Stimulated activated CD4-positive, alpha-beta T cell treated with anti-CD3 and anti-CD28 coated beads, Interleukin-15, amount 100 ng/mL, for 48 hours (primary cell): ENCODE results near the gene COPS7A.
A peak's percentile ranks its signal among the peaks of the same experiment; 100 is the strongest.

Experiments
- DNase-seq, 2 donors: peaks; one replicate each; pipeline ENCODE4 v3.0.0-alpha.2; 2020; ENCODE audit warnings: low read depth in 2 of 2

COPS7A gene

DNA sequence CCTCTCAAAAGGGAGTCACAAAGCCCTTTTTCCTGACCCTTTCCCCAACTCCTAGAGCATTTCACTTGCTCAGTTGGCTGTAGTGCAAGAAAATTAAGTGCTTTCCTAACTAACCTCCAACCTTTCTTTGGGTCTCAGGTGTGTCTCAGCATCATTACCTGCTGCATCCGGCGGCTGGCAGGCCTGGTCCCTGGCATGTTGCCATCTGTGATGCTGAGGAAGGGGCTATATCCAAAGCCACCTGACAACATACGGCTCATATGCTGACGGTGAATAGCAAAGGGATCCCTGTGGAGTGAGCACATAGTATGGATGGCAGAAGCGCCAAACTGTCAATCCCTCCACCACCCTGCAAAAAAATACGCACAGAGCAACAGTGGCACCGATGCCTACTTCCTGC lies 27.9 kb downstream of the COPS7A start:
- DNase-seq, result no peak

DNA sequence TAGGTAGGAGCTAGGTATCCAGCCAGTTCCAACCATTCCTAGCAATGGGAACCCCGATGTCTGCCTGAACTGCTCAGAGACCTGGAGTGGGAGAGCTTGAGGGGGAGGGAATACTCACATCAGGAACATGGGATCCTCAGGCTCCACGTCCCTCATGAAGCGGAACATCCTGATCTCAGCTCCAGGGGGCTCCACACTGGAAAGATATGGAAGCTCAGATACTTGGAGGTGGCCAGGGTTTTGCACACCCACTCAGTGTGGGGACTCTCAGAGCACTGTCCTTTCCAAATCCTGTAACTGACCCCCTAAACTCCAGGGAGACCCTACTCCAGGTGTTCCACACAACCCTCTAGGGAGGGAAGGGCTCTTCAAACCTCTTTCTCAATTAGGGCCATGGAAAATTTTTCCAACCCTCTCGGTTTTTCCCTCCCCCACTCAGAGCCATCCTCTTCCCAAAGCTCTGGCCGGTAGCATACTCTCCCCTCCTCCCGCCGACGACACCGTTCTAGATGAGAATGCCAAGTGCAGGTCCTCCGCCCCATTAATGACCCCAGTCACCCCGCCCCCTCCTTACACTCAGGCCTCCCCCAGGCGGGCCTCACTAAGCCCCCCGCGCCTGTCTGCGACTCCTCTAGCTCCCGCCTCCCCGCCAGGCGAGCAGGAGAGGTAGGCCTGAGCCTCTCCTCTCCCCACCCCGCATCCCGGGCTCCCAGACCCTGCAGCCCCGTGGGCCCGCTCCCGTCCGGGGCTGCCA lies 28.5 kb downstream of the COPS7A start:
- no peak for DNase-seq

DNA sequence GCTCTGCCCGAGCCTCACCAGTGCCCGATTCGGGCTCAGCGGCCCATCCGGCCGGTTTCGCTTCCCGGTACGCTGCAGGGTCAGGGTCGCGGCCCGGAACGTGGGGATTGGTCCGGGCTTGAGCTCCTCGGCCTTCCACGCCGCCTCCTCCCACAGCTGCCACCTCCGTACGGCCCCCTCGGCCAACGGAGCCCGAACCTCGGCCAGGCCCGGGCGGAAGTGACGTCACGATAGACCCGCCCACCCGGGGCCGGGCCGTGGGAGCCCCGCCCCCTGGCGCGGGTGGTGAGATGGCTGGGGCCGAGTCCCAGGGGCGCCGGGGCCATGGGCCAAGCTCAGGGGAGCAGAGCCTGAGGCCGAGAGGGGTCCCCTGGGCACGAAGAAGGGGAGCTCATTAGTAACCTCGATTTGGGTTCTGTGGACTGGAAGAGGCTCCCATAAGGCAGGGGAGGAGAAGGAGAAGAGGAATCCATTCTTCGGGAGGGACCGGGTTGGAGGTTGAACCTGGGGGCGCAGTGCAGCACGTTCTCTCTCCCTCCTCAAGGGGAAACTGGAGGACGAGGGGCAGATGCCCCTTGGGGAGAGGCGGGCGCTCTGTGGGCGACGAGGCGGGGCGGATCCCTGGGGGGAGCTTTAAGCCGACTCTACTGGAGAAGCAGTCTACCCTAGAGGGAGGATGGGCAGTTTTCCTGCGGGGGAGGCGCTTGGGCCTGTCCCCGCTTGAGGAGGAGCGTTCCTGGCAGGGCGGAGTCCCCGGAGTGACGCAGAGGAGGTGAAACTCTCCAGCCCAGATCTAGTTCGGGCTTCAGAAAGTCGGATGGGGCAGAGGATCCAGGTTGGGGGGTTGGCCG lies 29.3 kb downstream of the COPS7A start, which contains the start of gene MLF2:
Gene MLF2, minus strand, starts transcription at position 221 of the 851 bp plus-strand sequence. CDS start 807 bp downstream, outside the sequence.
- peak; percentile 95 to 98 for DNase-seq

DNA sequence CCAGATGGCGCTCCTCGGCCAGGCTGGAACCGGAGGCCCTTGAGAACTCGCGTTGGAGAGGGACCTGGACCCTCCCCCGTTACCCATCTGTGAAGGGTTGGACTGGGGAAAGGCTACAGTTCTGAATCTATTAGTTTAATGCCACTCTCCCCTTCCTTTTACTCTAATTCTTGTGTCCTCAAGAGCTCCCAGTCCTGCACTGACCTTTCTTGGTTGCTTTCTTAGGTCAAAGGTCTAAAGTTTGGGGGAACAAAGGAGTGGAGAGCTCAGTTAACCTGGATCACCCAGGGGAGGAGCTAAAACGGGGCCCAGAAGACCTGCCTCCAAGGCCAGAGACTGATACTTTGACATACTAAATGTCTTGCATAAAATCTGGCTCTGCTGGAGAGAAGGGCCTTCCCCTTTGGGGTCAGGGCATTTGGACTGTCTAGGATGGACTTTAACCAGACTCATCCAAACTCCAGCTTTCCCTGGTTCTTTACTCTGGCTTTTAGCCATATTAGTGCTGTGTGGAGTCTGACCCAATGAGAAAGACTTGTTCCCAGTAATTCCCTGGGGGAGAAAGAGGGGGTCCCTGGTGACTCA lies 30.0 kb downstream of the COPS7A start:
- DNase-seq, result no peak

DNA sequence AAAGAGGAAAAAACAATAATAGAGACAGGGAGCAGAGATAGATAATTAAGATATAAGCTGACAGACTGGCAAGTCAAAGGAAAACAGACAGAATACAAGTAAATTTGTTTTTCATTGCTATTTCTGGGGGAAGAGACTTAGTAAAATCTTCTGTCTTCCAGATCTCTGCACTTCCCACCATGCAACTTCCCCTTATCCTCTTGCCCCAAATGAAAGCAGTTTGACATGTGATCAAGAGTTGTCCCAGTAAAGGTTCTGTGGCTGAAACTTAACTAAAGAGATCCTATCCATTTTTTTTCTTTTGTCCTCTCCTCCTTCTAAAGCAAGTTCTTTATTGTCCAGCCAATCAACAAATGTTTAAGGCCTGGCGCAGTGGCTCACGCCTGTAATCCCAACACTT lies 30.6 kb downstream of the COPS7A start:
- no peak for DNase-seq

DNA sequence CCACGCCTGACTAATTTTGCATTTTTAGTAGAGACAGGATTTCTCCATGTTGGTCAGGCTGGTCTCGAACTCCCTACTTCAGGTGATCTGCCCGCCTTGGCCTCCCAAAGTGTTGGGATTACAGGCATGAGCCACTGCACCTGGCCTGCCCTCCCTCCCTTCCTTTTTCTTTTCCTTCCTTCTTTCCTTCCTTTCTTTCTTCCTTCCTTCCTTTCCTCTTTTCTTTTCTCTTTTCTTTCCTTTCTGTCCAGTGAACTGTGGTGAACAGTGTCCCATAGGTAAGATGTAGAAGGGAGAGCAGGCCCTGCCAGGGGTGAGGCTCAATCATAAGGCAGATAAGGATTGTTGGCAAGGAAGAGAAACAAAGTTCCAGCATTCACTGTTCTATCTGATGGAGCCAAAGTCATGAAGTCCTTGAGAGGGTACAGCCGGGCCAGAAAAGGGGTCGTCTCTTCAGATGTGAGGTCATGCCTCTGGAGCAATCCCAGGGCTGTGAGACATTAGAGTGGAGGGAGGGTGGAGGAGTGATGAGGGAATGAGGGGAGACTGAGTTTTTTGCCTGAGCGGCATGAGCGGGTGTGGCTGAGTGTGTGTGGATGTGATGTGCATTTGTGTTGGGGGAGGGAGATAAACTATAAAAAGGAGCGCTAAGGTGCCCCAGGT lies 33.3 kb downstream of the COPS7A start:
- DNase-seq, result no peak

DNA sequence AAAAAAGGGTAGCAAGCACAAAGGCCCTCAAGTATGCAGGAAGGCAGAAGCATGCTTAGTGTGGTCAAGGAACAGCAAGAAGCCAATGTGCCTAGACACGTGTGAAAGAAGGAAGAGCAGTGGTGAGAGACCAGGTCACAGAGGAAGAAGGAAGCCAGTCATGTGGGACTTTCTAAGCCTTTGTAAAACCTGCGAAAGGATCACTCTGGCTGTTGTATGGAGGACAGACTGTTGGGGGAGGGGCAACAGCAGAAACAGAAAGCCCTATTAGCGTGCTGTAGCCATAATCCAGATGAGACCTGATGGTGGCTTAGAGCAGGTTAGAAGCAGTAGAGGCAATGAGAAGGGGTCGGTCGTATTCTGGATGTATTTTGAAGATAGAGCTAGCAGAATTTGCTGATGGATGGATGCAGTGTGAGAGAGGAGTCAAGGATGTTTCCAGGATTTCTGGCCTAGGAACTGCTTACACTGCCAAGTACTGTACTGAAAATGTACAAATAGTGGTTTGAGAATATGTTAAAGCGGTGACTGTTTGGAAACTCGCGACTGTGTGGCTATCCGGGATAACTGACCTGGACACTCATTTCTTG lies 34.8 kb downstream of the COPS7A start:
- no peak for DNase-seq

DNA sequence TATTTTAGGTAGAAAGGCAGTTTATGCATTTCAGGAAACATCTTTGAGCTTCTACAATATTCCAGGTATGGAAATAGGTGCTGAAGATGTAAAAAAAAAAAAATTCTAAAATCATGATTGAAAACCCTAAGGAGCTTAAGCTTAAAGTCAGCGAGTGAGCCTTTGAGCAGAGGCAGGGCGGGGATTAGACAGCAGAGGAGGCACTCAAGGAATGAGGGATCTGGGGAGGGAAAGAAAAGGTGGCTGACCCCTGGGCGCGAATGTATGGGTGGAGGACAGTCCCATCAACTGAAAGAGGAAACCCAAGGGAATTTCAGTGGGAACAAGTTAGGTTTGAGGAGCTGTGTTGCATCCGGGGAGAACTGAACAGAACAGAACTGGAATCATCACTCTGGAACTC lies 35.9 kb downstream of the COPS7A start:
- no peak for DNase-seq

DNA sequence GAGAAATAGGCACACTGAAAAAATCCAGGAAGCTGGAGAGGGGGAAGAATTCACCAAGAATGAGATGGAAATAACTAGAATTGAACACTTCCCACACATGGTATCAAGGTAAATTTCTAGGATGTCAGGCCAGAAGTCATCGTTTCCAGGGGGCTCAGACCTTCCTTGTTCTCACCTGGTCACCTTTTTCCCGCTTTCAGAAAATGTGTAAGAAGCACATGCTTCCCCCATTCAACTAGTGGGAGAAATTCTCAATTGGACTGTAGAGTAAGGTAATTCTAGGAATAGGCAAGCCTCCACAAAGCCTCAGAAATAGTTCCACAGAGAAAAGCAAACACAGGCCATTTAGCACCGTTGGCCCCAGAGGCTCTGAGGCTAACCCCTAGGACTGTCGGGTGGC lies 39.5 kb downstream of the COPS7A start:
- DNase-seq, result no peak

DNA sequence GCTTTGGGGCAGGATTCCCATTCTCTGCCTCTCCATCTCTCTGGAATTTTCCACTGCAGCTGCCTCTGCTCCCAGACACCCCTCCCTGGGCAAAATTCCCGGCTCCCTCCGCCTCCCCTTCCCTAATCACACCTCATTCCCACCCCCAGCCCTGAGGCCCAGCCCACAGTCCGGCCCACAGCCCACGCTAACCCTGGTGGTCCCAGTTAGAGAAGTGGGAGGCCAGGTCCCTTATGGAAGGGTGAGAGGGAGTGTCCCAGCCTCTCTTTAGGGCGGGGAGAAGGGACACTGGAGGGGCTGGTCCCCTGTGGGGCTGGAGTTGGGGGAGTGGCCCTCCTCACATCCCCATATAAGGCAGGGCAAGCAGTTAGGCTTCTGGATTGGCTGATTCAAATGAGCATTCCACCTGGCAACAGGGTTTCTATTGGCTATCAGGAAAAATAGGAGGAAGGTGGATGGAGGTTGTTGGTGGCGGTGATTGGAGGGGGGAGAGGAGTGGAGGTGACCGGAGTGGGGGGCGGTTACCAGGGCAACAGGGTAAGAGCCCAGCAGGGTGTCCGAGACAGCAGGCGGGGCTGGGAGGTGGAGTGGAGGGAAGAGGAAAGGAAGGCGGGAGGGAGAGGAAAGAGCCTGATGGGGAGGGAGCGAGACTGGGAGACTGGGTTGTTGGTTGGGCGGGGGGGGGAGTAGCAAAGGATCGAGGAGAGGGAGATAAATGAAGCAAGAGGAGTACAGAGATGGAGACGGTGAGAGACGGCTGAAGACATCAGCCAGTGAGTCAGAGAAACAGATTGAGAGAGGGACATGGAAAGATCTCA lies 40.4 kb downstream of the COPS7A start:
- peak in 1 of 2 donors; percentile 53 for DNase-seq

DNA sequence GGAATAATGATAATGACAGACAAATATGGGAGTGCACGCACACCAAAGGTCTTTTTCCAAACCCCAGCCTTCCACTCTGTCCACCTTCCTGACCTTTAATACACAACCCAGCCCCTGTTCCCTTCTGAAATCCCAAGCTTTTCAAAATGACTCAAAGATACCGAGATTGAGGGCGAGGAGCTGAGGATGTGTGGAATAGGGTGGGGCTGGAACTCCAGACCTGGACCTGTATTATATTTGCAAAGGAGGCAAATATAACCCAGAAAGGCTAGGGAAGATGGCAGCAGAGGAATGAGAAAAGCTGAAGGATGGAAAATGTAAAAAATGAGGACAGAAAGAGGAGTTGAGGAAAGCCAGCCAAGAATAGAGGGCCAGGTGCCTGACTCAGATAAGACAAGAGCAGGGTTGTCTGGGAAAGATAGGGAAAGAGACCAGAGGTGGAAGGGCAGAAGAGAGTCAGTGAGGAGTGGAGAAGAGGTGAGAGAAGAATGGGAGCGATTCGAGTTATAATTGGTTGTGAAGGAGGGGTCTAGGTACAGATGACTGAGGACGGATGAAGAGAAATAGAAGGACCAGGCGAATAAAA lies 41.3 kb downstream of the COPS7A start:
- DNase-seq, result no peak

DNA sequence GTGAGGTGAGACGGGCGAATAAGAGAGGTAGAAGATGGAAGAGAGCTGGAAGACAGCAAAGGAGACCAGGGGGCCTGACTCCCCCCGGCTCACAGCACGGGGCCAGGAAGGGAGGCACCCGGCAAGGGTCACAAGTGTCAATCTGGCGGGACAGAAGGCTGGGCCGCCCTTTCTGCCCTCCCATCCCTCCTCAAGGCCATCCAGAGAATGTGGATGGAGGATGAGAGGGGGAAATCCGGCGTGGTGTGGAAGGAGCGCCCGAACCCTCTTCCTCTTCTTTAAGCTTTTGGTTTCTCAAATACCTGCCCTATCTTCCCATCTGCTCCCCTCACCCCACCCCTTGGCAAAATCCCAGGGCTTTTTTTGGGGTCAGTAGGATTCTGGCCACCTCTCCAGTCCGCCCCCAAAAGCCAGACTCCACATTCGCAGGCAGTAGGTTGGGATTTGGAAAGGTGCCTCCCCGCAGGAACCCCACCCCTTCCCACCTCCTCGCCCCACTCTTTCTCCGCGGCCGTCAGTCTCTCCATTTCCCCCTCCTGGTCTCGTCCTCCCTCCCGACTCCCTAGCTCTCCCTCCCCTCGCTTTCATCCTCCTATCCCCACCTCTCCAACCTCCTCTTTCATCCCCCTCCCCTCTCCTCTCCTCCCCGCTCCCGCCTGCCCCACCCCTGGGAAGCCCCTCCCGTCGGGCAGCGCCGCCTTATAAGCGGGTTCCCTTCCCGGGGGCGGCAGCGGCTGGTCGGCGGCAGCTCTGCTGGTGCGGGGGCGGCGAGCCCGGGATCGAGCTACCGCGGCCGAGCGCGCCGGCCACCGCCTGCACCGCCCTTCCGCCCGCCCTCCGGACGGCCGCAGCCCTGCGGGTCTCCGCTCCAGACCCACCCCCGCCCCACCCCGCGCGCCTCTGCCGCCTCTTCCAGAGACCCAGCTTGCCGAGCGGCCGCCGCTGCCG lies 42.1 kb downstream of the COPS7A start, which contains the start of gene PTMS:
Gene PTMS, plus strand, starts transcription at position 730 of the 948 bp plus-strand sequence. CDS start 343 bp downstream, outside the sequence.
- DNase-seq, result no peak

DNA sequence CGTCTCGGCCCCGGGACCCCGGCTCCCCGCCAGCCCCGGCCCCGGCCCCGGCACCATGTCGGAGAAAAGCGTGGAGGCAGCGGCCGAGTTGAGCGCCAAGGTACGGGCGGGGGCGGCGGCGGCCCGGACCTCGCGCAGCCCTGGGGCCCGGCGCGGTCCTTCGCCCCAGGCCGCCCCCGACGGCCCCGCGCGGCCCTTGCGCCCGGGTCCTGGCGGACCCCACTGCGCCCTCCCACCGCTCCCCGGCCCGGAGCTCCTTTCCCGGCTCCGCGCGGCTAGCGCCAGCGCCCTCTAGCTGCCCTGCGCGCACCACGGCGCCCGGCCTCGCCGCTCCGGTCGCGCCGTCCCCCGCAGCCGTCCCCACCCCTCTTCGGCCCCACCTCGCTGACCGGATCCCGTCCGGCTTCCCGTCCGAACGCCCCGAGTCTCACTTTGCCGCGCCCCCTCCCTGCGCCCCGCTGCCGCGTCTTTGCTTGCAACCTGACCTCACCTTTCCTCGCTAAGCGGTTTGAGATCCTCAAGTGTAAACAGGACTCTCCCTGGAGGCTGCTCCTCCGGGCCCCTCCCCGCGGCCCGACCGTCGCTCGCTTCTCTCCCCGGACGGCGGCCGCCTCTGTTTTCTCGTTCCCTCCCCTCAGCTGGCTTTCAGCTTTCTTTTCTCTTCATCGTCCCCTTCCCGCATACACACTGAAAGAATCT lies 43.0 kb downstream of the COPS7A start:
- DNase-seq, result no peak

DNA sequence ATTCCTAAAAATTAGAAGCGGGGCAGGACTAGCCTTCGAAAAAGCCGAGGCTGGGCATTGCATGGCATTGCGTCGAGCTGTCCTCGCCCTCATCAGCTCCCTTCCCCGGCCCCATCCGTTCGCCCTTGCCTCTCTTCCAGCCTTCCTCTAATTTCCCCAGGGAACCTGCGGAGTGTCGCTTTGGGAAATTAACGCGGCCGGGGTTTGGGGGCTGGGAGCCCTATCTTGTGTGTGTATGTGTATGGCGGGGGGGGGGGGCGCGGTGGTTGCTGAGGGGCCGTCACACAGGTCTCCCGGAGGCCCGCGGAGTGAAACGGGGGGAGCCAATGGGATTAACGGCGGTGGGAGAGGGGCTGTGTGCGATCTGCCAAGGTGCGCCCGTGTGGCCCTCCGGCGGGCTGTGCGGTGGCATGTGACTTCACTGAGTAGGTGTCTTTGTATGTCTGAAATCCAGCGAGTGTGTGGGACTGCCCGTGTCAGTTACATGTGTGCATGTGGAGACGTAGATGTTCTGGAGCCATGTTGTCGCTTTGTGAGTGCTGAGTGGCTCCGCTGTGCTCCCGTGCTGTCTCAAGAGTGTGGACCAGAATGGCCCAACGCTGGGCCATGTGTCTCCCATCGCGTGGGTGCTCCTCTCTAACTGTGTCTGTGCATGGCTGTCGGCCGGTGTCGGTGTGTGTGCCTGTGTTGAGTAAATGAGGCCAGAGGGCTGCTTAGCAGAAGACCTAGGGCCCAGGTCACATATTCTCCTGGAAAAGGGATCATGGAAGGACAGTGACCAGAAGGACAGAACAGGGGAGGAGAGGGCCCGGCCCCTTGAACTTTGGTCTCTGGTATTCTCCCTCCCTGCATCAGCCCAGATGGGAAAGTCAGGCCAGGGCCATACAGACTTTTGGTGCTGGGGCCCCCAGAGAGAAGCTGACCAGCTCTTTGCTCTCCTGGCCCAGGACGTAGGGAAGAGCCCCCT lies 43.8 kb downstream of the COPS7A start:
- no peak for DNase-seq

DNA sequence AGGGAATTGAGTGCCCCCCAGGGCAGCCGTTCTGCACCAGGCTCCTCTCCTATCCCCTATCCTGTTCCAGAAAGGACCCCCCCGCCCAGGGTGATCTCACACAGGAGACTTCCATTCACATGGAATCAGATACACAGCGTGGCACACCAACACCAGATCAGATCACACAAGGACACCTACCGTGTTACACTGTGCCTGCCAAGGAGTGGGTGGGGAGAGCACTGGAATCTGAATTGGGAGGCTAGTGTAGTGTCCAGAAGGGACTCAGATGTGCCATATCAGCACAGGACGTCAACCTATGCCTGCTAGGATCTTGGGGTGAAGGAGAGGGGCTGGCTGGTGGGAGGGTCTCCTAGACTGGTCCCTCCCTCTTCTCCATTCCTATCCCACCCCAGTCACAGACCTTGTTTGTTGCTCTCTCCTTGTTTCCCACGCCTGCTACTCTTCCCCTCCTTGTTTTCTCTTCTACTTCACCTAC lies 44.6 kb downstream of the COPS7A start:
- no peak for DNase-seq

DNA sequence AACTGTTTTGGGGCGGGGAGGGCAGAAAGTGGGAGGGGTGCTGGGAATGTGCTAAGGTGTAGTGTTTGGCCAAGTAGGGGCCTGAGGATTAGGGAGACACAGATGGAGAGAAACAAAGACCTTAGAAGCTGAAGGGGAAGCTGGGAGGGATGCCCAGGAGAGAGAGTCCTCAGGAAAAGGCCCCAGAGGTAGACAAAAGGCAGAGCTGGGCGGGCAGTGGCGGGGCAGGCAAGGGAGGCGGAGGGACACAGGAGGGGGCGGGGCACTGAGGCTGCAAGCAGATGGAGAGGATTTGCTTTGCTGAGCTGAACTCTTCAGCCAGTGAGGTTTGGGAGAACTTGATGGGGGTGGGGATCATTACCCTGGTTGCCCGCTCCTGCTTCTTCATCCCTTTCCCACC lies 45.1 kb downstream of the COPS7A start:
- no peak for DNase-seq

DNA sequence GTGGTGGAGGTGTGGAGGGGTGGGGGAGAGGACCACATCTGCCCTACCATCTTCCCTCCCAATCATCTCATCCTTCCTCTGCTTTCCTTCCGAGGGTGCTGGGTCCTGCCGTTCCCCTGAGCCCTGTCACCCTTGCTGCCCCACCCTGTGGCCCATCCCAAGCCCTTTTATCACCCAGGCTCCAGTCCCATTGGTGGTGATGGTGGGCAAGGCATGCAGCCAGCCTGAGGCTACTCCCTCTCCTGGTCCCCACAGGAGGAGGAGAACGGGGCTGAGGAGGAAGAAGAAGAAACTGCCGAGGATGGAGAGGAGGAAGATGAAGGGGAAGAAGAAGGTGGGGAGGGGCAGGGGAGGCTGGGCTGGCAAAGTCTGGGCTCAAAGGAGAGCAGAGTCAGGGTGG lies 45.8 kb downstream of the COPS7A start:
- DNase-seq, result no peak
